Esophagus squamous epithelium (tissue), 4 donors: Measurements from ENCODE around the gene CHRNB1.

Experiments used
- POLR2A ChIP-seq, 4 donors: fragments of 450-650 bp; IDR thresholded peaks; one replicate each; pipeline ENCODE4 v1.6.1; 2017; ENCODE audit warnings: antibody characterized with exemption in 4 of 4, mild to moderate bottlenecking in 4 of 4, moderate library complexity in 3 of 4
- TF ChIP-seq, protein P1 (sequence below), 6 experiments: fragments of 450-650 bp in 4 of 6; fragments of 200-600 bp in 2 of 6; sonication (generic) in 2 of 6; IDR thresholded peaks; one replicate each; pipeline ENCODE4 v1.5.1; 2016 to 2019; ENCODE audit warnings: antibody characterized with exemption in 6 of 6, mild to moderate bottlenecking in 4 of 6, moderate library complexity in 4 of 6

- TF ChIP-seq, protein P1, sequence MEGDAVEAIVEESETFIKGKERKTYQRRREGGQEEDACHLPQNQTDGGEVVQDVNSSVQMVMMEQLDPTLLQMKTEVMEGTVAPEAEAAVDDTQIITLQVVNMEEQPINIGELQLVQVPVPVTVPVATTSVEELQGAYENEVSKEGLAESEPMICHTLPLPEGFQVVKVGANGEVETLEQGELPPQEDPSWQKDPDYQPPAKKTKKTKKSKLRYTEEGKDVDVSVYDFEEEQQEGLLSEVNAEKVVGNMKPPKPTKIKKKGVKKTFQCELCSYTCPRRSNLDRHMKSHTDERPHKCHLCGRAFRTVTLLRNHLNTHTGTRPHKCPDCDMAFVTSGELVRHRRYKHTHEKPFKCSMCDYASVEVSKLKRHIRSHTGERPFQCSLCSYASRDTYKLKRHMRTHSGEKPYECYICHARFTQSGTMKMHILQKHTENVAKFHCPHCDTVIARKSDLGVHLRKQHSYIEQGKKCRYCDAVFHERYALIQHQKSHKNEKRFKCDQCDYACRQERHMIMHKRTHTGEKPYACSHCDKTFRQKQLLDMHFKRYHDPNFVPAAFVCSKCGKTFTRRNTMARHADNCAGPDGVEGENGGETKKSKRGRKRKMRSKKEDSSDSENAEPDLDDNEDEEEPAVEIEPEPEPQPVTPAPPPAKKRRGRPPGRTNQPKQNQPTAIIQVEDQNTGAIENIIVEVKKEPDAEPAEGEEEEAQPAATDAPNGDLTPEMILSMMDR (IDR thresholded peaks at IDR 0.05), result no peak
- TF ChIP-seq POLR2A (IDR thresholded peaks at IDR 0.05), result no peak
These were observed 57.4 kb downstream of the CHRNB1 start for GRCh38 chr17:7502171-7502847.
